Peyer's patch (tissue), 4 donors: Measurements from ENCODE around the gene TSPAN17.

ENCODE experiments used
- POLR2A ChIP-seq, 2 donors: fragments of 450-650 bp; IDR thresholded peaks; one replicate each; pipeline ENCODE4 v1.5.1; 2017; ENCODE audit warnings: antibody characterized with exemption in 2 of 2, mild to moderate bottlenecking in 2 of 2, moderate library complexity in 2 of 2
- TF ChIP-seq, protein P1 (sequence below), 6 experiments: fragments of 450-650 bp in 4 of 6; fragments of 200-600 bp in 2 of 6; sonication (generic) in 1 of 6; IDR thresholded peaks; one replicate each; pipeline ENCODE4 v1.5.1; 2017 to 2019; ENCODE audit warnings: antibody characterized with exemption in 6 of 6, mild to moderate bottlenecking in 3 of 6, moderate library complexity in 1 of 6

DNA sequence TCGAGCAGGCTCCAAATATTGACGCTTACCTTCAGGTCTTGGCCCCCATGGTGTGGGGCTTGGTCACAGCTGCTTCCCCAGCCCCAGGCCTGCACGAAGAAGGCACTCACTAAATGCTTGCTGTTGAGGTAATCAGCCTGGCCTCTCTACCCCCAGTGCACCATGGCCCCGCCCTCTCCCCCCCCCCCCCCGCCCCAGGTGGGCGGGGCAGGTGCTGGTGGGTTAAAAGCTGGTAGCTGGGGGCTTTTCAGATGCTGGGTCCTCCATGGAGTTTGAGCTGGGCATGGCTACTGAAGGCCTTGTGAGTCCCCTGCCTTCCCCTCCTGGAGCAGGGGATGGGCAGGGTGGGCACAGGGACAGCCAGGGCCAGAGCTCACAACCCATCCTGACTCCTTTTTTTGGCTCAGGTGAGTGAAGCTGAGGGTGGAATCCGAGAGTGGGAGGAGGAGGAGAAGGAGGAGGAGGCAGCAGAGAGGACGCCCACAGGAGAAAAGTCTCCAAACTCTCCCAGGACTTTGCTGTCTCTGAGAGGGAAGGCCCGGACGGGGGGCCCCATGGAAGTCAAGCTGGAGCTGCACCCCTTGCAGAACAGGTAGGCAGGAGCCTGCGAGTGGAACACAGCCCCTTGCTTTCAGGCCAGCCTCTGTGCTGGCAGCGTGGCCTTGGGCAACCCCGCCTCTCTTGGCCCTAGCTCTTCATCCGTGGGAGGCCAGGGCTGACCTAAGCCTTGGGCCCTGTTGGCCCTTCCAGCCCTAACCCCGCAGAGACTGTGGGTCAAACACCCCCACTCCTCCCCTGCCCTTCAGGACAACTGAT lies 4.4 kb upstream of the TSPAN17 start:
- TF ChIP-seq, protein P1, sequence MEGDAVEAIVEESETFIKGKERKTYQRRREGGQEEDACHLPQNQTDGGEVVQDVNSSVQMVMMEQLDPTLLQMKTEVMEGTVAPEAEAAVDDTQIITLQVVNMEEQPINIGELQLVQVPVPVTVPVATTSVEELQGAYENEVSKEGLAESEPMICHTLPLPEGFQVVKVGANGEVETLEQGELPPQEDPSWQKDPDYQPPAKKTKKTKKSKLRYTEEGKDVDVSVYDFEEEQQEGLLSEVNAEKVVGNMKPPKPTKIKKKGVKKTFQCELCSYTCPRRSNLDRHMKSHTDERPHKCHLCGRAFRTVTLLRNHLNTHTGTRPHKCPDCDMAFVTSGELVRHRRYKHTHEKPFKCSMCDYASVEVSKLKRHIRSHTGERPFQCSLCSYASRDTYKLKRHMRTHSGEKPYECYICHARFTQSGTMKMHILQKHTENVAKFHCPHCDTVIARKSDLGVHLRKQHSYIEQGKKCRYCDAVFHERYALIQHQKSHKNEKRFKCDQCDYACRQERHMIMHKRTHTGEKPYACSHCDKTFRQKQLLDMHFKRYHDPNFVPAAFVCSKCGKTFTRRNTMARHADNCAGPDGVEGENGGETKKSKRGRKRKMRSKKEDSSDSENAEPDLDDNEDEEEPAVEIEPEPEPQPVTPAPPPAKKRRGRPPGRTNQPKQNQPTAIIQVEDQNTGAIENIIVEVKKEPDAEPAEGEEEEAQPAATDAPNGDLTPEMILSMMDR (IDR thresholded peaks at IDR 0.05) = no peak
- TF ChIP-seq POLR2A (IDR thresholded peaks at IDR 0.05) = no peak
